A673 (cell line): ENCODE results near the gene STK40.

ENCODE experiments used
- EZH2 ChIP-seq: fragments of 200-600 bp; sonication (generic); IDR thresholded peaks from 2 replicates; pipeline ENCODE4 v1.6.1; 2017; ENCODE audit warnings: borderline replicate concordance, low read depth, mild to moderate bottlenecking, mixed read lengths, antibody characterized with exemption, low read length; ENCODE audit not compliant: poor library complexity, severe bottlenecking
- TF ChIP-seq, protein P1 (sequence below): fragments of 300-800, 200-600 bp; sonication (generic); conservative IDR thresholded peaks from 2 replicates; pipeline ENCODE4 v1.5.1; 2017; ENCODE audit warnings: low read depth, mild to moderate bottlenecking, antibody characterized with exemption, low read length, moderate library complexity, mixed read lengths

DNA sequence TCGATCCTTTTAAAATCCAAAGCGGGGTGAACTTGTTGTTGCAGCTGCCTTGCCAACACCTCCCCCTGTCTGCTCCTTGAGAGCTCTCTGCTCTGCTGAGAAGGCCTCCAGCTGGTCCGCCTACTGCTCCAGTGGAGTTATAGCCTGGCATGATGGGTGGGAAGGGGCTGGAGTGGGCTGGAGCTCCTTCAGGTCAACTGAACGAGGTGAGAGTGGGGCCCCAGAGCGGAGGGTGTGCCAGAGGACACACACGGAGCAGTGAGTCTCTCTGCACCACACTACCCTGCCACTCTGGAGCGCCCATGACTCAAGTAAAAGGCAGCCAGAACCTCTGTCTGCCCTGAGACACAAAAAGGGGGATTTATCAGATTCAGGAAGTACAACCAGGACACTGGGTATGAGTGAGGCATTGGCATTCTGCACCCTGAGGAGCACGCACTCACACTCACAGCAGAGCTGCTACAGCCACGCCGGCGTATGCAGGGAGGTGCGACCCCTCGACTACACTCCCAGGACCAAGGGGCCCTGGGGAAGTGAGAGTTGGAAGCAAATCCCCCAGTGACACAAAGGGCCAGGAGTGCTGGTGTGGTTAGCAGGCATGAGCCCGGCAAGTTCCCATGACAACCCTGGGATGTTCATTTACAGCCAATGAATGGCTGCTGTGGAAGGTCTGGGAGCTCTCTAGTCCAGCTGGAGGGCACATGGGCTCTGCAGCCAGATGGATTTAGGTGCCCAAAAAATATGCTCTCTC is 34.3 kb downstream of the STK40 start:
- TF ChIP-seq, protein P1, sequence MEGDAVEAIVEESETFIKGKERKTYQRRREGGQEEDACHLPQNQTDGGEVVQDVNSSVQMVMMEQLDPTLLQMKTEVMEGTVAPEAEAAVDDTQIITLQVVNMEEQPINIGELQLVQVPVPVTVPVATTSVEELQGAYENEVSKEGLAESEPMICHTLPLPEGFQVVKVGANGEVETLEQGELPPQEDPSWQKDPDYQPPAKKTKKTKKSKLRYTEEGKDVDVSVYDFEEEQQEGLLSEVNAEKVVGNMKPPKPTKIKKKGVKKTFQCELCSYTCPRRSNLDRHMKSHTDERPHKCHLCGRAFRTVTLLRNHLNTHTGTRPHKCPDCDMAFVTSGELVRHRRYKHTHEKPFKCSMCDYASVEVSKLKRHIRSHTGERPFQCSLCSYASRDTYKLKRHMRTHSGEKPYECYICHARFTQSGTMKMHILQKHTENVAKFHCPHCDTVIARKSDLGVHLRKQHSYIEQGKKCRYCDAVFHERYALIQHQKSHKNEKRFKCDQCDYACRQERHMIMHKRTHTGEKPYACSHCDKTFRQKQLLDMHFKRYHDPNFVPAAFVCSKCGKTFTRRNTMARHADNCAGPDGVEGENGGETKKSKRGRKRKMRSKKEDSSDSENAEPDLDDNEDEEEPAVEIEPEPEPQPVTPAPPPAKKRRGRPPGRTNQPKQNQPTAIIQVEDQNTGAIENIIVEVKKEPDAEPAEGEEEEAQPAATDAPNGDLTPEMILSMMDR = 0 out of 2 replicates have a peak, but pooled peaks have one; percentile 8
- TF ChIP-seq EZH2 = no peak
